Measurements from ENCODE around the gene CACNA2D4. TPM values are rescaled to one million over a fixed set of nuclear protein-coding genes. Genes with fewer than 3 reads are reported as not detected.

The CACNA2D4 gene
- total RNA-seq, 6 experiments from 2014 or later = 0.07 to 0.26 (median 0.23) TPM; not detected in 2

DNA sequence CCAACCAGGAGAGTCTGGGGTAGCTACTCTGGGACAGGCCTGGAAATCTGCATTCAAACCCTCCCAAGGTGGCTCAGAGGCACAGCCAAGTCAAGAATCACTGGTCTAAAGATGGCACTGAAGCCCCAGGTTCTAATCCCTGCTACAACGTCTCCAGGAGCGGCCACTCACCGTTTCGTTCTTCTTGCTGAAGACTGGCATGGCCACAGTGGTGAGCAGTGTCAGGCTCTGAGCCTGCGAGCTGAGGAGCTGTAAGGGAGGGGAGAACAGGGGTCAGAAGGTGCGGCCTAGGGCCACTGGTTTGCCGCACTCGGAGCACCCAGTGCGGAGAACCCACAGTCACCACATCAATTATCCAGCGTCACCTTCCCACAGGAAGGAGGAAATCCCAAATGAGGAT lies 38.8 kb downstream of the CACNA2D4 start:
- Mint-ChIP-seq H3K9me3 (no peaks in the 10 kb centered on the region), H3K27ac (no peak overlapping the region), H3K27me3 (ENCODE audit: insufficient read depth) (peaks cover 65% of the 10 kb centered on the region), H3K4me3 (no peak overlapping the region), H3K36me3 (ENCODE audit: low read depth) (no peaks in the 10 kb centered on the region), H3K4me1 (ENCODE audit: low read depth) (no peaks in the 10 kb centered on the region)
- DNase-seq = no peak
- TF ChIP-seq, protein P1, sequence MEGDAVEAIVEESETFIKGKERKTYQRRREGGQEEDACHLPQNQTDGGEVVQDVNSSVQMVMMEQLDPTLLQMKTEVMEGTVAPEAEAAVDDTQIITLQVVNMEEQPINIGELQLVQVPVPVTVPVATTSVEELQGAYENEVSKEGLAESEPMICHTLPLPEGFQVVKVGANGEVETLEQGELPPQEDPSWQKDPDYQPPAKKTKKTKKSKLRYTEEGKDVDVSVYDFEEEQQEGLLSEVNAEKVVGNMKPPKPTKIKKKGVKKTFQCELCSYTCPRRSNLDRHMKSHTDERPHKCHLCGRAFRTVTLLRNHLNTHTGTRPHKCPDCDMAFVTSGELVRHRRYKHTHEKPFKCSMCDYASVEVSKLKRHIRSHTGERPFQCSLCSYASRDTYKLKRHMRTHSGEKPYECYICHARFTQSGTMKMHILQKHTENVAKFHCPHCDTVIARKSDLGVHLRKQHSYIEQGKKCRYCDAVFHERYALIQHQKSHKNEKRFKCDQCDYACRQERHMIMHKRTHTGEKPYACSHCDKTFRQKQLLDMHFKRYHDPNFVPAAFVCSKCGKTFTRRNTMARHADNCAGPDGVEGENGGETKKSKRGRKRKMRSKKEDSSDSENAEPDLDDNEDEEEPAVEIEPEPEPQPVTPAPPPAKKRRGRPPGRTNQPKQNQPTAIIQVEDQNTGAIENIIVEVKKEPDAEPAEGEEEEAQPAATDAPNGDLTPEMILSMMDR (IDR thresholded peaks at IDR 0.05) = no peak

DNA sequence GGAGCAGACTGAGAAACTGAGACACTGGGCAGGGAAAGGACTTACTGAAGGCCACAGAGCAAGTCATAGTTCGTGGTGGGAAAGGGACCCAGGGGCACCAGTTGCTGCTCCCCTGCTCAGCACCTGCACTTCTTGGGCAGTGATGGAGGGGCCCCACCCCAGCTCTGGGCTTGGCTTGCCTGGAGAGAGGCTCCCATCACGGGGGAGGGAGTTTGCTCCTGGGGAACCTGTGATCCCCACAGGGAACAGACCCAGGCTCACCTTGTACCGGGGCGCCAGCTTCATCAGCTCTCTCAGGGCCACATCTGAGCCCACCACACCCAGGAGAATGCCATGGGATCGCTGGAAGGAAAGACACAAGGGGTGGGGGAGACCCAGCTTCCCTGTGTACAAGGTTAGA lies 39.8 kb downstream of the CACNA2D4 start:
- H3K27ac Mint-ChIP-seq = no peak overlapping the region

DNA sequence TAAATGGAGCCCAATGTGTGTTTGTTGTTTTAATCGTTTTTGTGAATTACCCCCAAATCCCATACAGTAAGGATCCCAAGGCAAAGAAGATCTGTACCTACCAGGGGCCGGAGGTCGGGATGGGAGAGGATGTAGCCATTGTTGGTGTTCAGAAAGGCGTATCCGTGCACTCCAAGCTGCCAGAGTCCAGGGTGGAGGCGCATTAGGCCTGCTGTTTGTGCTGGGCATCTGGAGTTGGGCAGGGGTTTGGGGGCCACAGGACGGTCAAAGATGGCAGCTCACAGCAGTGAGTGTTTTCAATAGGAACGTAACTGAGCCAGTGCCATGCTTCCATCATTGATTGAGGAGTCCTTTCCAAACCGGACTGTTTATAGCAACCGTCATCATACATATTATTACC lies 40.2 kb downstream of the CACNA2D4 start:
- Mint-ChIP-seq H3K4me3 (no peak overlapping the region), H3K9me3 (no peaks in the 10 kb centered on the region), H3K4me1 (ENCODE audit: low read depth) (no peaks in the 10 kb centered on the region), H3K27me3 (ENCODE audit: insufficient read depth) (peaks cover 67% of the 10 kb centered on the region), H3K36me3 (ENCODE audit: low read depth) (no peaks in the 10 kb centered on the region), H3K27ac (no peak overlapping the region)
- TF ChIP-seq, protein P1 (IDR thresholded peaks at IDR 0.05) = no peak
- no peak for DNase-seq

More for the DNA sequence above, 39.8 kb downstream of the CACNA2D4 start:
- Mint-ChIP-seq H3K9me3 (no peaks in the 10 kb centered on the region), H3K36me3 (ENCODE audit: low read depth) (no peaks in the 10 kb centered on the region), H3K4me1 (ENCODE audit: low read depth) (no peaks in the 10 kb centered on the region), H3K27me3 (ENCODE audit: insufficient read depth) (peaks cover 68% of the 10 kb centered on the region), H3K4me3 (no peak overlapping the region)
- TF ChIP-seq, protein P1 (IDR thresholded peaks at IDR 0.05) = no peak
- DNase-seq = no peak

DNA sequence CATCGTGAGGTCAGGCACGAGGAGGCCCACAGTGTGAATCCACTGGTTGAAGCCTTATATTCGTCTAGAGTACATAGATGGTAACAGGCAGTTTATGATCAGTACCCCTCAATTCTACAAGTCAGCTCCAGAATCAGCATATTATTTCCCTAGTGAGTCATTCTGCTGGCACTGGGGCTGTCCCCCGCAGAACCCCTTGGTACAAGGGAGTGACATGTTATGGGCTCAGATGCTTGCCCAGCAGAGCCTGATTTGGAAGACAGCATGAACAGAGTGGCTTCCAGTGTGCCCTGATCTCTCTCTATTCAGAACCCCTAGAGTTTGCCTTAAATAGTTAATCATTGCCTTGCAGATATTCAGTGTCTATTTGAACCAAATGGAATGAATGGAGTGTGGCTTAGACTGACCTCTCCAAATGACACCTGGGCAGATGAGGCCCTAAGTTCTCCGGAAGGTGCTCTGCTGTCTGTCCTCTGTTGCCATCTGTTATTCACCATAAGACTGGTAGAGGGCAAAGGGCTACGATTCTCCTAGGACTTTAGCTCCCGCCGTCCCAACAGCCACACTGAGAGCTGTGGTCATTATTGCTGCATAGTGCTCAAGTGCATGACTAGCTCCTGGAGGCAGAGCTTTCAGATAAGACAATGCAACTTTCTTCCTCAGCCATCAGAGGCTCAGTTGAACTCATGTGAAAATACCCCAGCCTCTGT lies 41.1 kb downstream of the CACNA2D4 start:
- Mint-ChIP-seq H3K4me1 (ENCODE audit: low read depth) (no peaks in the 10 kb centered on the region), H3K27ac (no peak overlapping the region), H3K27me3 (ENCODE audit: insufficient read depth) (peaks cover 70% of the 10 kb centered on the region), H3K36me3 (ENCODE audit: low read depth) (no peaks in the 10 kb centered on the region), H3K9me3 (no peaks in the 10 kb centered on the region), H3K4me3 (no peak overlapping the region)
- TF ChIP-seq, protein P1 (IDR thresholded peaks at IDR 0.05) = no peak
- DNase-seq = no peak

DNA sequence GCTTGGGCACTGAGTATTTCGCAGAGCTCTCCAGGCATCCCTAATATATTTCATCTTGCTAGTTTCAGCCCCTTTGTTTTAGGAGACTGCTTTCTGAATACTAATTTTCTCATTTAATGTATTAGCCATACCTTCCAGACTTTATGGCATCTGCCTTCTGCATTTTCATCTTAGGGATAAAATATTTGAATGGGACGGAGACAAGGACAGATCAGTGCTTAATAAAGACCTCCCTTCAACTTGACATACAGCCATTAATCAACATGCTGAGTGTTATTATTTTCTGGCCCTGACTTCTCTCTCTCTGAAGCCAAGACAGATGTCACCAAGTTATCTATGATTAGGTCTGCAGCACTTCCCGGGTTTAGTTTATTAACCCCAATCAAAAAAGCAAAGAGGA lies 42.4 kb downstream of the CACNA2D4 start:
- H3K27me3 Mint-ChIP-seq (ENCODE audit: insufficient read depth) = peaks cover 73% of the 10 kb centered on the region

More for the DNA sequence above, 42.4 kb downstream of the CACNA2D4 start:
- TF ChIP-seq, protein P1 (IDR thresholded peaks at IDR 0.05) = no peak
- Mint-ChIP-seq H3K36me3 (ENCODE audit: low read depth) (no peaks in the 10 kb centered on the region), H3K4me3 (no peak overlapping the region), H3K27ac (no peak overlapping the region), H3K4me1 (ENCODE audit: low read depth) (no peaks in the 10 kb centered on the region), H3K9me3 (peaks cover 6% of the 10 kb centered on the region; the same call in 1 of the 2 replicates)
- no peak for DNase-seq
